NCI-H82 treated with DMSO at 0.1 percent for 48 hours (cell line): ENCODE data around the gene NKAIN2.

ENCODE experiments used
- DNase-seq: peaks from one replicate; lab custom pipeline; 2025; ENCODE audit not compliant: unreplicated experiment; lab: John Stamatoyannopoulos, UW

NKAIN2 gene

DNA sequence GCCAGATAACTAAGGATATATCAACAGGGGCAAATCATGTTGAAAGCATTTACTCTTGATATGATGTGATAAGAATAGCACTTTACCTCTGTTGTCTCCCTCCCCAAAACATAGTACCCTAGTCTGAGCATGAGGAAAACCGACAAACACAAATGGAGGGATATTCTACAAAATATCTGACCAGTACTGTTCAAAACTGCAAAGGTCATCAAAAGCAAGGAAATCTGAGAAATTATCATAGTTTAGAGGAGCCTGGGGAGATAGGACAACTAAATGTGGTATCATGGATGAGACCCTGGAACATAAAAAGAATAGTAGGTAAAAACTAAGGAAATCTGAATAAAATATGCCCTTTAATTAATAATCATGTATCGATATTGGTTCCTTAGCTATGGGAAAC is 675.2 kb downstream of the NKAIN2 start:
- no peak for DNase-seq

GRCh38 chr6:124479991-124480430 is 676.3 kb downstream of the NKAIN2 start:
- no peak for DNase-seq

DNA sequence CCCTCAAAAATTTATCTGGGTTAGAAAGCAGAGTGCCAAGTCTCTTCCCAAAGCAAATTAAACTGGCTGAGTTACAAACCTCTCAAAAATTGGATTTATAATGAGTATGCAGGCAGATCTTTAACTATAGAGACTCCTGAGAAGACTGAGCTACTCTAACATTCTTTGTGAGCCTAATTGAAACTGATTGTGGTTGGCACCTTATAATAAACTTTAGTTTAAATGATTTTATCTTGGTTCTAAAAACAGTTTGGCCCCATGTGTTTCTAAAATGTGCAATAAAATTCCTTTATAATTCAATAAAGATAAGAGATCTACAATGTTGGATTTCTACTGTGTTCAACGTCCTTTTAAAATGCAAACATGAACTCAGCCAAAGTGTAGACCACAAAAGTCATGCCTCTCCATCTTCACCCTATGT is 678.4 kb downstream of the NKAIN2 start:
- no peak for DNase-seq

GRCh38 chr6:124487623-124488431 is 684.2 kb downstream of the NKAIN2 start:
- no peak for DNase-seq

- no peak for DNase-seq
Measured at GRCh38 chr6:124490122-124490521, 686.5 kb downstream of the NKAIN2 start.

DNA sequence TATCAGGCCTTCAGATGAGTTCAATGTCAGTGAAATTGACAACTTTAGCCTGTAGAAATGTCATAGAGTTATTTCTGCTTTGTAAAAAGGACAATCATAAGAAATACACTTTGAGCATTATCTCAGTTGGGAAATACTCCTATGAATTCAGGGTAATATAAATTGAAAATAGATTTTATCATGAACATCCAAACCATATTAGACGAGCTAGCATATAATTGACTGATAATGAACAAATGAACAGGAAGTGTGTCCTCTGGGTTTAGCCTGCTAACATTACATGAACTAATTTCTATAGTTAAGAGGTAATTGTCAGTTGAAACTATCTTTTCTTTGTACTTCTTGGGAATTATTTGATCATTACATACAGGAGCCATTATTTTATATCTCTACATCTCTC is 689.6 kb downstream of the NKAIN2 start:
- DNase-seq = no peak

- DNase-seq = no peak
Measured at GRCh38 chr6:124494956-124495664, 691.4 kb downstream of the NKAIN2 start.

DNA sequence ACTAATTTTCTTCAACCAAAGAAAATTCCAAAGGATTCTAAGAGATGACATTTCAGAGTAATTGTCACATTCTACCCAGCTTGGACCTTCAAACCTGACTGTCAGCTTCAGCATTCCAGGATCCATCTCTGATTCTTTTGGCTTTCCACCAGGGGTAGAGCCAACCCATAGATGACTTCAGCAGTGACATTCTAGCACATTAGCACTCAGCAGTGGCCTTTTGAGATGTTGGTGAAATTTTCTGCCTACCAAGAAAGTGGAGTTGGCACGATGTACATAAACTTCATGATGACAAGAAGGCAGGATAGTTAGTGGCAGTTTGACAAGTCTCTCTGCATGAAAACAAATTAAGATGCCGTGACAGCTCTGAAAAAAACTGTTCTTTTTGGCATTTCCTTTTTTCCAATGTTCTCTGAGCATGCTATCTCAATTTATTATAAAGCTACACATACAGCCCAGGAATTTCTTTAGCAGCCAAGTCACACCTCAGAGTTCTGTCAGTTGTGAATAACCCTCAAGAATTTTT is 692.1 kb downstream of the NKAIN2 start:
- no peak for DNase-seq

DNA sequence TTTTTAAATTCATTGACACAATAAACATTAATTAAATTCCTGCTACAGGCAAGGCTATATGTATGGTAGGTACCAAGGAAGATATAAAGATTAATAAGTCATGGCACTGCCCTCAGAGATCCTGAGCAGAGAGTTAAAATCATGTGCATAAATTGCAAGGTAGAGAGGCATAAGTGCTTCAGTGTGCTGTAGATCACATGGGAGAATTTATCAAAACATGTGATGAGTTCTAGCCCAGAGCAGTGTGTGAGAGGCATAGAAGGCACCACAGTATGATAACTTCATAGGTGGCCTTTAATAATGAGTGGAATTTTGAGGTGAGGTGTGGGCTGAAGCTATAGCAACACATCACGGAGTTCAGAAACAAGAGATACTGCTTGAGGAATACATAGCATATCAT is 692.7 kb downstream of the NKAIN2 start:
- no peak for DNase-seq

- DNase-seq = no peak
Measured at GRCh38 chr6:124512431-124512830, 708.8 kb downstream of the NKAIN2 start.

DNA sequence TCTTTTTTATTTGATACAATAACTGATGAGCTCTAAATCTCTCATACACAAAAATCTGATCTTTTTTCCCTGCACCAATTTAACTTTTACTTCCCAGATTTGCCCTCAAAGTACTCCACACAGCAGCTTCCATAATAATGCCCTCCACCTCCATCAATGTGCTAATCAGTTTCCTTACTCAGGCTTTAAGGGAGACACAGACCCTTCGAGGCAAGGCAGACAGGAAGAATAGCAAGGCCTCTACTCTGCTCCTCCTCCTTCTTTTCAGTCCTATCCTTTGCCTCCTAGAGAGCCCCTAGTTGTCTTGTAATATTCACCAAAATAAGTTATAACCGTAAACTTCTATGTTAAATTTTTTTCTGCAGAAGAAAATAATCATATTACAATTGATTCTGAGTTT is 713.7 kb downstream of the NKAIN2 start:
- DNase-seq = no peak

- no peak for DNase-seq
Measured at GRCh38 chr6:124520514-124520913, 716.8 kb downstream of the NKAIN2 start.

DNA sequence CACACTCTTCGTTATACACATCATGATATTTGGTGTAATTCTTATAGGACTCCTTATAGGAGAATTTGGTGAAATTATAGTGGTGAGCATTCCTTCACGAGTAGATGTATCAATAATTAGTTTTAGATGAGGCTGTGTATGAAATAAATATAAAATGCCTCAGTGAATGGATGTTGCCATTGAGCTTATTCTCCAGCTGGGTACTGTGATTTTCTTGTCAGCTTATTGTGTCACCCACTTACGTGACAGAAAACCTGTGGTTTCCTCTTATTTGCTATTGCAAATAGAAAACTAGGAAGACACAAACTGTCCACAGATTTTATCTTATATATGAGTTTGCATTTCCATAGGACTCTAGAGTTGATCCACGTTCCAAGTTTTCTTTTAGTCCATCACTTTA is 718.7 kb downstream of the NKAIN2 start:
- no peak for DNase-seq

- DNase-seq = no peak
Measured at GRCh38 chr6:124524491-124525200, 721.0 kb downstream of the NKAIN2 start.

DNA sequence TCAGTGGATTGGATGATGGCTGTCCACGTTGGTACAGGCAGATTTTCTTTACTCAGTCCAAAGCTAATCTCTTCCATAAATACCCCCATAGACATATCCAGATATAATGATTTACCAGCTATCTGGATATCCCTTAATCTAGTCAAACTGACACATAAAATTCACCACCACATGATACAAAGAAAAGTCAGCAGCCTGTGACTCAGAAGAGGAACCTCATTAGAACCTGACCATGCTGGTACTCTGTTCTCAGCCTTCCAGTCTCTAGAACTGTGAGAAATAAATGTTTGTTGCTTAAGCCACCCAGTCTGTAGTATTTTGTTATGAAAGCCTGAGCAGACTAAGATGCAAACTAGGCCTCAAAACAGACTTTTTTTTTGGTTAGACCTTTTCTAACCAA is 727.3 kb downstream of the NKAIN2 start:
- no peak for DNase-seq

DNA sequence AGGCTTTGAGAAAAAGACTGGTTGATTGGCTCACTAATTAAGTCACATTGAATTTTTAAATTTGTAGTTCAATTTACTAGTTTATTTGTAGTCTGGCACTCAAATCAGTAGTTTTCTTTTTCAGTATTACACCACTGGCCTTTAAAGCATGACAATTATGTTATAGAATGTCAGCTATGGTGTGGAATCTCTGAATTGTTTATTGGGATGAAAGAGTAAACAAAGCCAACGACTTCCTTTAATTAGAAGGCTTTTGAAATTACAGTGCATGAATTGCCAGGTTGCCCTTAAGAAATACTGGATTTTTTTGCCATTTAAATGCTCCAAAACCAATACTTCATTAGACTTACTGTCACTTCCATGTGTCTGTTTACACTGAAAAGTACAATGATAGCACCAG is 731.6 kb downstream of the NKAIN2 start:
- DNase-seq = no peak

DNA sequence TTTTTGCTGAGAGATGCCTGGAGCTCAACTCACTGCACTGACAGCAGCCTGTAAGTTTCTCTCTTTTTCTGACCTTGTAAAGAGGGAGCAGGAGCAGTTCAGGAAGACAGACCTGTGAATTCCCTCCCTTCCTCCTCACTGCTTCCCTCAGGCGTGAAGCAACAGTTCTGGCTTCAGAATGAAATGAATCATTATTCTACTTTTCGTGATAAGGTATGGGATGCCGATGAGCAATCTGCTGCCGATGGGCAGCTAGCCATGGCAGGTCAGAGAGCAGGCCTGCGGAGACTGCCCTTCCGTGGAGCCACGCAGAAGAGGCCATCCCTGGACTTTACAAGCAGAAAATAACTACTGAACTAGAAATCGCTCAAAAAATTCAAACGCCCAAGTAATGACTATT is 732.1 kb downstream of the NKAIN2 start:
- no peak for DNase-seq

- no peak for DNase-seq
Measured at GRCh38 chr6:124536157-124536841, 732.6 kb downstream of the NKAIN2 start.

DNA sequence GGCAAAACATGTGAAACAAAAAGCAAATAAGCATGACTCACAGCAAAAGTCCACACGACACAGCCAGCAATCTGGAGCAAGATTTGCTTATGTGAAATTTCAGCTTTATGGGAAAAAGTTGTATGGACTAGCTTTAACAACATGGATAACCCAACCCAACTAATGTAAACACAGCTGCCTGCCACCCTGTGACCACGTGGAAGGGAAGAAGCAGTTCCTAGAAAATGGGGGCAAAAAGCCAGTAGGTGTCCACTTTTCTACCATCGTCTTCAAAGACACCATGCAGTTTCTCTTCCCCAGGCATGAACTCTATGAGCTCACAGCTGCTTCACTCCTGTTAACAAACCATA is 733.2 kb downstream of the NKAIN2 start:
- DNase-seq = no peak

DNA sequence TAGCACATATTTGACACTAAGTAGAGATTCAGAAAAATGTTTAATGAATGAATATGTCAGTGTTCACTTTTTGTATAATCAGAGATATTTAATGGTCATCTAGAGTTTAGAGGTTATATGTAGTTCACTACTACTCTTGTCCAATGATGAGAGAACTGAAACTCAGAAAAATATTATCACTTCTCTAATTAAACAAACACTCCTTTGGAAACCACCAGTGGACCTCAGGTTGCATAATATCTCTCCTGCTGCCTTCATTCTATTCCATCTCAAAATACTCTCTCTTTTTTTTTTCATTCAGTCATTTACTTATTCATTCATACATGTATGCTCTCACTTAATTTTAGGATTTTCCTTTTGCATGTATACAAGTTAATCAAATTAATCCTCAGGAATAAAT is 735.4 kb downstream of the NKAIN2 start:
- no peak for DNase-seq

DNA sequence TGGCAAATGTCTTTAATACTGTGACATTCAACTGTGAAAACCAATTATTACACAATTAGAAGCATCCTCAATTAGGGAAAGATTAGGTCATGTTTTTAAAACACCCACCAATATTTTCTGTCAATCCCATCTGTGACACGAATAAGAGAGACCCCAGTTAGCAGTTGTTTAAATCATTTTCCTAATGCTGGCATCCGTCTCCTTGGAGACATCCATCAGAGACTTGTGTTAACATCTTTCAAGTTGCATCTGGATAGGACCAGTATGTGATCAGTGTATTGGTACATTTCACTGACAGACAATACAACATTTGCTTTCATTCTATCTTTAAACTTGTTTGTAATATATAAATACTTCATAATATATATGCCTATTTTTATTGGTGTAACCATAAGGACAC is 737.9 kb downstream of the NKAIN2 start:
- DNase-seq = no peak
